Ovary (tissue), 9 donors: ENCODE data around the gene SLC6A6. TPM values are rescaled to one million over a fixed set of nuclear protein-coding genes. Genes with fewer than 3 reads are reported as not detected.

Experiments
- DNase-seq, 5 donors: peaks; one replicate each; pipeline ENCODE4 v3.0.0-alpha.2; 2019 to 2020
- H3K27ac ChIP-seq, 2 donors: fragments of 200-600 bp; one replicate each; pipeline versions ENCODE4 v1.5.1 to v1.8.0; 2019 to 2022
- H3K27me3 ChIP-seq: fragments of 200-600 bp; one replicate; pipeline ENCODE4 v1.8.0; 2022
- H3K36me3 ChIP-seq: fragments of 200-600 bp; sonication (generic); one replicate; pipeline ENCODE4 v1.5.1; 2019
- H3K4me1 ChIP-seq: one replicate; pipeline ENCODE4 v1.8.1; 2013; ENCODE audit warnings: mild to moderate bottlenecking, moderate library complexity; ENCODE audit not compliant: insufficient read depth
- H3K4me3 ChIP-seq: fragments of 200-600 bp; sonication (generic); one replicate; pipeline ENCODE4 v1.5.1; 2017
- H3K9me3 ChIP-seq, 2 donors: fragments of 200-600 bp in 1 of 2; sonication (generic) in 1 of 2; one replicate each; pipeline versions ENCODE4 v1.5.1 to v1.8.1; 2013 to 2019; ENCODE audit warnings: mild to moderate bottlenecking in 1 of 2, moderate library complexity in 1 of 2
- CTCF ChIP-seq, 3 donors: fragments of 450-650 bp in 2 of 3; fragments of 200-600 bp in 1 of 3; IDR thresholded peaks; one replicate each; pipeline versions ENCODE4 v1.5.1 to v1.8.0; 2016 to 2022; ENCODE audit warnings: antibody characterized with exemption in 3 of 3, mild to moderate bottlenecking in 1 of 3
- EP300 ChIP-seq: sonication (generic); formaldehyde crosslinking; IDR thresholded peaks from one replicate; pipeline ENCODE4 v1.6.1; 2017; ENCODE audit warnings: antibody characterized with exemption
- POLR2A ChIP-seq: fragments of 450-650 bp; IDR thresholded peaks from one replicate; pipeline ENCODE4 v1.6.1; 2017; ENCODE audit warnings: antibody characterized with exemption, mild to moderate bottlenecking, moderate library complexity
- WGBS, 3 donors: extraction: QIAGEN DNeasy Blood & Tissue Kit in 1 of 3; methylation state at CpG; one replicate each; pipeline versions ENCODE4 v1.1.5 to v1.1.7; 2013 to 2017; 5-methylcytosine and 5-hydroxymethylcytosine counted together
- intact Hi-C, 4 donors: fragments of 100-400 bp; cut with DNase I; formaldehyde crosslinking; loops; one replicate each; pipeline versions ENCODE4 v1.11.0 to v1.15.1; 2022 to 2023
- polyA plus RNA-seq, 2 donors: library from polyadenylated mRNA; stranded (reverse); fragments of 200-250 nt in 1 of 2; fragments of 350-450 nt in 1 of 2; fragmentation: Illumina TruSeq in 1 of 2; extraction: RNeasy Lipid Tissue Mini Kit (QIAGEN cat#74804) in 1 of 2; gene quantifications; one replicate each; pipeline ENCODE4 v1.2.3, GENCODE V29; 2013 to 2014
- total RNA-seq, 7 donors: library from RNA; depleted of rRNA in 2 of 7; stranded (reverse); fragments of >200 nt in 2 of 7; fragmentation: NEBNext Ultra II Directional in 3 of 7; extraction: Animal tissue kit (Norgen Biotek cat#: 25700) in 3 of 7; gene quantifications; one replicate each; pipeline versions ENCODE4 v1.1.0 to v1.2.4, GENCODE V29; 2016 to 2023
- donor health status: DM: no; HTN: no; CAD: no; lungs with moderate emphysema.
- donor health status: DM: no; HTN: no; CAD: no.
- donor health status: Bipolar disorder and iron deficiency.
- donor health status: DM: yes; HTN: yes; CAD: no.
- donor health status: DM: no; HTN: no; CAD: no.
- donor health status: DM: yes; HTN: yes; CAD: no.

The SLC6A6 gene
- total and polyA plus RNA-seq, 9 donors, result 32.5 to 141 (median 80.5) TPM

GRCh38 chr3:14511623-14512280 lies 109.3 kb downstream of the SLC6A6 start:
- Histone ChIP-seq H3K4me1 (no peaks in the 10 kb centered on the region), H3K36me3 (no peaks in the 10 kb centered on the region), H3K4me3 (no peak overlapping the region), H3K27ac (no peak overlapping the region), H3K27me3 (no peaks in the 10 kb centered on the region), H3K9me3 (no peaks in the 10 kb centered on the region)
- 59 to 73% (median 66%) methylated on average over 12 of the region's 12 CpGs for WGBS, 3 donors
- TF ChIP-seq POLR2A (no peak), EP300 (no peak), CTCF (IDR thresholded peaks at IDR 0.05) (no peak)
- peak in 4 of 5 donors; percentile 13 to 16 (median 16) for DNase-seq
- intact Hi-C loops, result no loop called here

GRCh38 chr3:14512281-14512941 lies 110.0 kb downstream of the SLC6A6 start:
- WGBS, 3 donors, result 78 to 83% (median 80%) methylated on average over 18 to 19 of the region's 19 CpGs
- DNase-seq, result peak in 3 of 5 donors; percentile 8 to 25 (median 16)
- no peaks in the 10 kb centered on the region for H3K36me3 ChIP-seq
- H3K27me3 ChIP-seq, result no peaks in the 10 kb centered on the region
- H3K27ac ChIP-seq, result no peak overlapping the region
- TF ChIP-seq CTCF (IDR thresholded peaks at IDR 0.05) (no peak), EP300 (no peak), POLR2A (no peak)
- no peaks in the 10 kb centered on the region for H3K4me1 ChIP-seq
- H3K4me3 ChIP-seq, result no peak overlapping the region
- intact Hi-C loops, result no loop called here
- no peaks in the 10 kb centered on the region for H3K9me3 ChIP-seq

GRCh38 chr3:14512942-14513327 lies 110.5 kb downstream of the SLC6A6 start:
- Histone ChIP-seq H3K36me3 (no peaks in the 10 kb centered on the region), H3K4me1 (no peaks in the 10 kb centered on the region), H3K4me3 (no peak overlapping the region), H3K9me3 (no peaks in the 10 kb centered on the region), H3K27ac (no peak overlapping the region), H3K27me3 (no peaks in the 10 kb centered on the region)
- intact Hi-C loops, result no loop called here
- WGBS, 3 donors, result 71 to 78% (median 73%) methylated on average over 9 of the region's 9 CpGs
- no peak for TF ChIP-seq EP300
- TF ChIP-seq CTCF (IDR thresholded peaks at IDR 0.05), result no peak
- no peak for TF ChIP-seq POLR2A
- peak in 1 of 5 donors; percentile 14 for DNase-seq

GRCh38 chr3:14513566-14514322 lies 111.3 kb downstream of the SLC6A6 start:
- Histone ChIP-seq H3K27me3 (no peaks in the 10 kb centered on the region), H3K9me3 (no peaks in the 10 kb centered on the region), H3K4me1 (no peaks in the 10 kb centered on the region), H3K36me3 (no peaks in the 10 kb centered on the region), H3K4me3 (no peak overlapping the region), H3K27ac (no peak overlapping the region)
- DNase-seq, result peak in 3 of 5 donors; percentile 9 to 23 (median 14)
- 76 to 82% (median 76%) methylated on average over 14 to 18 of the region's 18 CpGs for WGBS, 3 donors
- TF ChIP-seq EP300, result no peak
- TF ChIP-seq POLR2A, result no peak
- TF ChIP-seq CTCF (IDR thresholded peaks at IDR 0.05), result no peak
- intact Hi-C loops, result no loop called here
